HEK293 (cell line): Measurements from ENCODE around the gene TJP3.

Experiments
- CTCF ChIA-PET: fragments of 350-600 bp; formaldehyde crosslinking; extraction: SDS; loops from one replicate; lab custom pipeline; 2021; ENCODE audit warnings: antibody characterized with exemption; lab: Yijun Ruan, JAX
- POLR2A ChIA-PET: fragments of 300-600 bp; formaldehyde crosslinking; extraction: SDS; loops from one replicate; lab custom pipeline; 2020; ENCODE audit warnings: antibody characterized with exemption, inconsistent platforms; lab: Yijun Ruan, JAX
- H3K27ac ChIP-seq: fragments of 200-500 bp; sonication (Bioruptor generic); 2 replicates; pipeline ENCODE4 v1.5.1; 2014; ENCODE audit warnings: low read depth, low read length, control low read depth, inconsistent platforms; ENCODE audit errors: extremely low read depth
- H3K36me3 ChIP-seq, 2 experiments: fragments of 200-500 bp in 1 of 2; sonication (Bioruptor generic) in 1 of 2; 1 replicate in 1 of 2; 2 replicates in 1 of 2; pipeline ENCODE4 v1.5.1; 2014 to 2017; ENCODE audit warnings: inconsistent platforms in 2 of 2, low read length in 2 of 2; ENCODE audit not compliant: control insufficient read depth in 2 of 2, insufficient read depth in 1 of 2
- H3K4me1 ChIP-seq: fragments of 200-500 bp; sonication (Bioruptor generic); 2 replicates; pipeline ENCODE4 v1.5.1; 2014; ENCODE audit warnings: mild to moderate bottlenecking, low read length, inconsistent platforms; ENCODE audit not compliant: control insufficient read depth, insufficient read depth
- H3K4me3 ChIP-seq: 2 replicates; pipeline ENCODE4 v1.5.1; 2011; ENCODE audit warnings: low read depth, mild to moderate bottlenecking, control low read depth, low read length, moderate library complexity
- H3K9me3 ChIP-seq: fragments of 200-500 bp; sonication (Bioruptor generic); 2 replicates; pipeline ENCODE4 v1.5.1; 2014; ENCODE audit warnings: low read depth, low read length, inconsistent platforms; ENCODE audit not compliant: control insufficient read depth, insufficient read depth
- CTCF ChIP-seq: fragments of 450-650 bp; formaldehyde crosslinking; IDR thresholded peaks from 2 replicates; pipeline ENCODE4 v1.5.1; 2016; ENCODE audit warnings: missing biosample characterization, missing genetic modification characterization
- EGR2 ChIP-seq: fragments of 450-650 bp; formaldehyde crosslinking; IDR thresholded peaks from 2 replicates; pipeline ENCODE4 v1.5.1; 2016; ENCODE audit warnings: low read depth, missing biosample characterization, missing genetic modification characterization
- HIC1 ChIP-seq: fragments of 450-650 bp; formaldehyde crosslinking; IDR thresholded peaks from 2 replicates; pipeline ENCODE4 v1.5.1; 2016; ENCODE audit warnings: missing biosample characterization, missing genetic modification characterization
- KLF1 ChIP-seq: fragments of 450-650 bp; formaldehyde crosslinking; IDR thresholded peaks from 2 replicates; pipeline ENCODE4 v1.5.1; 2016; ENCODE audit warnings: missing biosample characterization, missing genetic modification characterization
- KLF8 ChIP-seq: fragments of 450-650 bp; formaldehyde crosslinking; IDR thresholded peaks from 2 replicates; pipeline ENCODE4 v1.5.1; 2016; ENCODE audit warnings: missing biosample characterization, missing genetic modification characterization
- PRDM2 ChIP-seq: fragments of 450-650 bp; formaldehyde crosslinking; IDR thresholded peaks from 2 replicates; pipeline ENCODE4 v1.5.1; 2016; ENCODE audit warnings: missing biosample characterization, missing genetic modification characterization, borderline replicate concordance
- PRDM4 ChIP-seq: fragments of 450-650 bp; formaldehyde crosslinking; IDR thresholded peaks from 2 replicates; pipeline ENCODE4 v1.5.1; 2017; ENCODE audit warnings: missing biosample characterization, missing genetic modification characterization
- ZBTB11 ChIP-seq: fragments of 450-650 bp; formaldehyde crosslinking; conservative IDR thresholded peaks from 2 replicates; pipeline ENCODE4 v1.5.1; 2016; ENCODE audit warnings: low read depth, missing biosample characterization, missing genetic modification characterization
- ZBTB48 ChIP-seq: fragments of 450-650 bp; formaldehyde crosslinking; IDR thresholded peaks from 2 replicates; pipeline ENCODE4 v1.5.1; 2016; ENCODE audit warnings: missing biosample characterization, missing genetic modification characterization
- ZFHX2 ChIP-seq: fragments of 450-650 bp; formaldehyde crosslinking; conservative IDR thresholded peaks from 2 replicates; pipeline ENCODE4 v1.5.1; 2016; ENCODE audit warnings: missing biosample characterization, missing genetic modification characterization
- ZNF16 ChIP-seq: fragments of 450-650 bp; formaldehyde crosslinking; IDR thresholded peaks from 2 replicates; pipeline ENCODE4 v1.5.1; 2016; ENCODE audit warnings: low read depth, missing biosample characterization, missing genetic modification characterization
- ZNF174 ChIP-seq: fragments of 450-650 bp; formaldehyde crosslinking; IDR thresholded peaks from 2 replicates; pipeline ENCODE4 v1.5.0; 2017; ENCODE audit warnings: missing biosample characterization, mild to moderate bottlenecking, missing genetic modification characterization
- ZNF19 ChIP-seq: fragments of 450-650 bp; formaldehyde crosslinking; IDR thresholded peaks from 2 replicates; pipeline ENCODE4; 2016; ENCODE audit warnings: missing biosample characterization, missing genetic modification characterization, low read depth
- ZNF280D ChIP-seq: fragments of 450-650 bp; formaldehyde crosslinking; IDR thresholded peaks from 2 replicates; pipeline ENCODE4 v1.5.1; 2016; ENCODE audit warnings: missing biosample characterization, missing genetic modification characterization
- ZNF623 ChIP-seq: fragments of 450-650 bp; formaldehyde crosslinking; IDR thresholded peaks from 2 replicates; pipeline ENCODE4 v1.5.1; 2016; ENCODE audit warnings: missing biosample characterization, missing genetic modification characterization

TJP3 gene

GRCh38 chr19:3692141-3693024, 15.8 kb upstream of the TJP3 start:
- Histone ChIP-seq H3K4me3 (no peak overlapping the region), H3K27ac (no peak overlapping the region), H3K36me3 (peaks cover 0 to 3% of the 10 kb centered on the region in 2 experiments; a peak in 1 of 3 replicates), H3K9me3 (no peaks in the 10 kb centered on the region), H3K4me1 (peaks cover 4% of the 10 kb centered on the region)
- ChIA-PET POLR2A (no interaction called here), CTCF (interaction anchor here (0.6 to 1.2 kb wide), 10 partner anchors 9 to 816 kb away, joined by 3 to 5 read pairs (median 4); no protein-coding TSS in a partner anchor)
- TF ChIP-seq PRDM4 (tag by site-specific recombination) (no peak), ZNF174 (tag by site-specific recombination) (no peak), ZBTB11 (tag by site-specific recombination) (no peak), EGR2 (0 out of 2 replicates have a peak, but pooled peaks have one; percentile 45), ZBTB48 (tag by site-specific recombination) (0 out of 2 replicates have a peak, but pooled peaks have one; percentile 15), CTCF (tag by site-specific recombination) (peak; percentile 72), ZNF16 (tag by site-specific recombination) (peak; percentile 95), ZNF280D (0 out of 2 replicates have a peak, but pooled peaks have one; percentile 17), KLF1 (tag by site-specific recombination) (no peak), ZFHX2 (tag by site-specific recombination) (peak; percentile 51), ZNF19 (tag by site-specific recombination) (no peak), ZNF623 (tag by site-specific recombination) (peak; percentile 81), PRDM2 (tag by site-specific recombination) (no peak), KLF8 (tag by site-specific recombination) (peak; percentile 22; the same call in 1 of the 2 replicates), HIC1 (0 out of 2 replicates have a peak, but pooled peaks have one; percentile 14)
